ENCODE data around the gene RFX8. TPM values are rescaled to one million over a fixed set of nuclear protein-coding genes. Genes with fewer than 3 reads are reported as not detected.

RFX8 gene
- total RNA-seq, 6 donors from 2014 or later, result 0.24 to 21.0 (median 0.80) TPM; not detected in 2

- H3K9me3 ChIP-seq, result no peaks in the 10 kb centered on the region
- TF ChIP-seq POLR2A (IDR thresholded peaks at IDR 0.05), result no peak
- no peak for TF ChIP-seq CTCF (IDR thresholded peaks at IDR 0.05)
- ATAC-seq (ENCODE audit: low FRiP score in 2 of 2) (no peak), DNase-seq (no peak)
- WGBS, 2 donors, result 59 to 71% methylated on average over 9 of the region's 9 CpGs
- no peak overlapping the region for H3K27ac ChIP-seq
- H3K4me1 ChIP-seq, result peaks cover 0 to 6% (median under 1%) of the 10 kb centered on the region in 4 donors
- H3K36me3 ChIP-seq, result no peaks in the 10 kb centered on the region
- H3K27me3 ChIP-seq, result no peaks in the 10 kb centered on the region
- H3K4me3 ChIP-seq, result no peak overlapping the region
Observed at GRCh38 chr2:101479810-101480209, 4.9 kb upstream of the RFX8 start.

GRCh38 chr2:101479328-101479727 lies 4.4 kb upstream of the RFX8 start:
- peaks cover 3 to 10% (median 5%) of the 10 kb centered on the region in 4 donors for H3K4me1 ChIP-seq
- no peaks in the 10 kb centered on the region for H3K9me3 ChIP-seq
- WGBS, 2 donors, result 41 to 52% methylated on average over 4 of the region's 4 CpGs
- DNase-seq (no peak), ATAC-seq (ENCODE audit: low FRiP score in 2 of 2) (no peak)
- H3K36me3 ChIP-seq, result no peaks in the 10 kb centered on the region
- peaks cover 0 to 3% (median 0%) of the 10 kb centered on the region in 4 donors for H3K27me3 ChIP-seq
- H3K4me3 ChIP-seq, result no peak overlapping the region
- TF ChIP-seq CTCF (IDR thresholded peaks at IDR 0.05) (no peak), POLR2A (IDR thresholded peaks at IDR 0.05) (no peak), POLR2AphosphoS5 (IDR thresholded peaks at IDR 0.05) (no peak), EP300 (IDR thresholded peaks at IDR 0.05) (no peak)
- no peak overlapping the region for H3K27ac ChIP-seq

- peaks cover 12 to 19% (median 14%) of the 10 kb centered on the region in 4 donors for H3K4me1 ChIP-seq
- H3K9me3 ChIP-seq, result no peaks in the 10 kb centered on the region
- no peak overlapping the region for H3K27ac ChIP-seq
- TF ChIP-seq CTCF (IDR thresholded peaks at IDR 0.05) (no peak), POLR2AphosphoS5 (IDR thresholded peaks at IDR 0.05) (no peak), POLR2A (IDR thresholded peaks at IDR 0.05) (no peak), EP300 (IDR thresholded peaks at IDR 0.05) (no peak)
- DNase-seq (no peak), ATAC-seq (ENCODE audit: low FRiP score in 2 of 2) (no peak)
- no peaks in the 10 kb centered on the region for H3K36me3 ChIP-seq
- peaks cover 0 to 11% (median 0%) of the 10 kb centered on the region in 4 donors for H3K27me3 ChIP-seq
- 60 to 74% methylated on average over 2 of the region's 2 CpGs for WGBS, 2 donors
- no peak overlapping the region for H3K4me3 ChIP-seq
Observed at GRCh38 chr2:101478181-101479001, 3.5 kb upstream of the RFX8 start.

- DNase-seq (no peak), ATAC-seq (ENCODE audit: low FRiP score in 2 of 2) (no peak)
- H3K27me3 ChIP-seq, result peaks cover 0 to 11% (median 0%) of the 10 kb centered on the region in 4 donors
- TF ChIP-seq EP300 (IDR thresholded peaks at IDR 0.05) (no peak), POLR2AphosphoS5 (IDR thresholded peaks at IDR 0.05) (no peak), CTCF (IDR thresholded peaks at IDR 0.05) (no peak), POLR2A (IDR thresholded peaks at IDR 0.05) (no peak)
- no peaks in the 10 kb centered on the region for H3K36me3 ChIP-seq
- H3K4me3 ChIP-seq, result no peak overlapping the region
- no peak overlapping the region for H3K27ac ChIP-seq
- WGBS, 2 donors, result 100% methylated on average over 2 of the region's 2 CpGs
- peaks cover 12 to 19% (median 14%) of the 10 kb centered on the region in 4 donors for H3K4me1 ChIP-seq
- no peaks in the 10 kb centered on the region for H3K9me3 ChIP-seq
Observed at GRCh38 chr2:101477556-101477955, 2.6 kb upstream of the RFX8 start.
